Bronchial smooth muscle cell (primary cell): ENCODE data around the gene THRA. TPM values are rescaled to one million over a fixed set of nuclear protein-coding genes. Genes with fewer than 3 reads are reported as not detected.

Source experiments
- total RNA-seq: library from RNA; depleted of rRNA; stranded (reverse); fragments of >200 nt; gene quantifications from 2 replicates; pipeline ENCODE4 v1.2.1, GENCODE V29; 2014

The THRA gene, protein sequence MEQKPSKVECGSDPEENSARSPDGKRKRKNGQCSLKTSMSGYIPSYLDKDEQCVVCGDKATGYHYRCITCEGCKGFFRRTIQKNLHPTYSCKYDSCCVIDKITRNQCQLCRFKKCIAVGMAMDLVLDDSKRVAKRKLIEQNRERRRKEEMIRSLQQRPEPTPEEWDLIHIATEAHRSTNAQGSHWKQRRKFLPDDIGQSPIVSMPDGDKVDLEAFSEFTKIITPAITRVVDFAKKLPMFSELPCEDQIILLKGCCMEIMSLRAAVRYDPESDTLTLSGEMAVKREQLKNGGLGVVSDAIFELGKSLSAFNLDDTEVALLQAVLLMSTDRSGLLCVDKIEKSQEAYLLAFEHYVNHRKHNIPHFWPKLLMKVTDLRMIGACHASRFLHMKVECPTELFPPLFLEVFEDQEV
- total RNA-seq: 25.5 and 51.2 TPM in 2 replicates

GRCh38 chr17:40062329-40063186 lies at the start of gene THRA:
Gene THRA, plus strand, starts transcription at chr17:40062965. Its CDS starts 11,524 bp downstream, at chr17:40074489.

DNA sequence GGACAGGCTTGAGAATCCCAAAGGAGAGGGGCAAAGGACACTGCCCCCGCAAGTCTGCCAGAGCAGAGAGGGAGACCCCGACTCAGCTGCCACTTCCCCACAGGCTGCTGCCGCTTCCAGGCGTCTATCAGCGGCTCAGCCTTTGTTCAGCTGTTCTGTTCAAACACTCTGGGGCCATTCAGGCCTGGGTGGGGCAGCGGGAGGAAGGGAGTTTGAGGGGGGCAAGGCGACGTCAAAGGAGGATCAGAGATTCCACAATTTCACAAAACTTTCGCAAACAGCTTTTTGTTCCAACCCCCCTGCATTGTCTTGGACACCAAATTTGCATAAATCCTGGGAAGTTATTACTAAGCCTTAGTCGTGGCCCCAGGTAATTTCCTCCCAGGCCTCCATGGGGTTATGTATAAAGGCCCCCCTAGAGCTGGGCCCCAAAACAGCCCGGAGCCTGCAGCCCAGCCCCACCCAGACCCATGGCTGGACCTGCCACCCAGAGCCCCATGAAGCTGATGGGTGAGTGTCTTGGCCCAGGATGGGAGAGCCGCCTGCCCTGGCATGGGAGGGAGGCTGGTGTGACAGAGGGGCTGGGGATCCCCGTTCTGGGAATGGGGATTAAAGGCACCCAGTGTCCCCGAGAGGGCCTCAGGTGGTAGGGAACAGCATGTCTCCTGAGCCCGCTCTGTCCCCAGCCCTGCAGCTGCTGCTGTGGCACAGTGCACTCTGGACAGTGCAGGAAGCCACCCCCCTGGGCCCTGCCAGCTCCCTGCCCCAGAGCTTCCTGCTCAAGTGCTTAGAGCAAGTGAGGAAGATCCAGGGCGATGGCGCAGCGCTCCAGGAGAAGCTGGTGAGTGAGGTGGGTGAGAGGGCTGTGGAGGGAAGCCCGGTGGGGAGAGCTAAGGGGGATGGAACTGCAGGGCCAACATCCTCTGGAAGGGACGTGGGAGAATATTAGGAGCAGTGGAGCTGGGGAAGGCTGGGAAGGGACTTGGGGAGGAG lies 47.5 kb upstream of the THRA start, which contains the start of gene CSF3:
Gene CSF3 (plus strand): TSS at position 436 of the 993 bp plus-strand sequence. CDS start 35 bp downstream, at position 471.

GRCh38 chr17:40100419-40100668 lies 37.6 kb downstream of the THRA start, which contains the start of gene NR1D1:
Gene NR1D1, minus strand, starts transcription at chr17:40100589. Its CDS starts 495 bp downstream, at chr17:40100094.

DNA sequence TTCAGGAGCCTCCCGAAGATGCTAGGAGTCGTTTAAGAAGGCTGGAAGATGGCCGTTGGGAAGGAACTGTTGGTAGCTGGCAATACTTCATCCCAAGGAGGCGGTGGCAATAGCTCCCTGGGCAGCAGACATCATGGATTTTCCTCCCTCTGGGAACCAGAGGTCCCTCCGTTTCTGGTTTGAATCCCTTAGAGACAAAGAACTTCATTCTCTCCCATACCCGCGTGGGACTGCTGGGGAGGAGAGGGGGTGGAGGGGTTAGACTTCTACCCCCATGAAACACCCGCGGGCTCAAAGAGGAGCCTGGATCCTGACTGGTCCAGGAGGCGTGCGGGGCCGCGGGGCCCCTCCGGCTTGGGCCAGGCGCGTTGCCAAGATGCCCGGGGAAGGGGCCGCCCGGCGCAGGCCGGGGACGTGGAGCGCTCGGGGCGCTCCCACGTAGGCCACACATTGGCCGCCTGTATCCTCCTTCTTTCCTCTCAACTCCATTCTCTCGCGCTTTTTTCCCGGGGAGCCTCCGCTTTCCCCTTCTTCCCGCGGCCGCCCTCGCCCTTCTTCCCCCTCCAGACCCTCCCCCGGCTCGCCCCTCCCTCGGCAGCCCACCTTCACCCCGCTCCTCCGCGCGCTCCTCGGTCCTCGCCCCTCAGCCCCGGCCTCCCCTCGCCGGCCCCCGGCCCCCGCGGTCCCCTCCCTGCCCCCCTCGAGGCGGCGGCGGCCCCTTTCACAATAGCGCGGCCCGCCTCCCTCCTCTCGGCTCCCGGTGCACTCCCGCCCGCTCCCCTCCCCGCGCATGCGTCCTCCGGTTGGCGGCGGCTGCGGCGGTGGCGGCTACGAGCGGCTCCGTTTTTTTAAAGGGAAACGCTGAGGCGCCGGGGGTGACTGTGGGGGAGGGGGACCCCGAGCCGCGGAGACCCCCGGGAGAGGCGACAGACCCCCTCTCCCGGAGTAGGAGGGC lies 58.7 kb downstream of the THRA start, which contains the start of gene MSL1:
Gene MSL1 (plus strand): TSS at position 791 of the 955 bp plus-strand sequence. CDS start 642 bp downstream, outside the sequence.

Other genes with a start within 250 kb of the THRA start
- gene IKZF3, start 198.7 kb upstream of the THRA start, total RNA-seq: under 0.01 TPM in 1 of 2 replicates, not detected in the other
- gene ZPBP2, start 194.8 kb upstream of the THRA start, total RNA-seq: not detected in 2 replicates
- 5.5 and 5.6 TPM in 2 replicates for gene GSDMB, start 144.3 kb upstream of the THRA start, total RNA-seq
- 58.2 and 69.5 TPM in 2 replicates for gene ORMDL3, start 135.4 kb upstream of the THRA start, total RNA-seq
- not detected in 2 replicates for gene LRRC3C, start 135.2 kb upstream of the THRA start, total RNA-seq
- not detected in 2 replicates for gene GSDMA, start 100.0 kb upstream of the THRA start, total RNA-seq
- 56.8 and 63.4 TPM in 2 replicates for gene PSMD3, start 82.2 kb upstream of the THRA start, total RNA-seq
- gene CSF3, start 47.5 kb upstream of the THRA start, total RNA-seq: 0.16 TPM in 1 of 2 replicates, not detected in the other
- gene MED24, start 8.6 kb upstream of the THRA start, total RNA-seq: 23.8 and 27.2 TPM in 2 replicates
- 1.9 and 2.2 TPM in 2 replicates for gene NR1D1, start 37.6 kb downstream of the THRA start, total RNA-seq
- 32.2 and 32.6 TPM in 2 replicates for gene MSL1, start 59.0 kb downstream of the THRA start, total RNA-seq
- 21.2 and 25.5 TPM in 2 replicates for gene CASC3, start 77.6 kb downstream of the THRA start, total RNA-seq
- 0.52 and 1.6 TPM in 2 replicates for gene RAPGEFL1, start 114.5 kb downstream of the THRA start, total RNA-seq
- 2.6 and 5.0 TPM in 2 replicates for gene WIPF2, start 156.3 kb downstream of the THRA start, total RNA-seq
- 0.94 and 1.7 TPM in 2 replicates for gene CDC6, start 224.9 kb downstream of the THRA start, total RNA-seq
- gene RARA, start 246.2 kb downstream of the THRA start, total RNA-seq: 3.9 and 6.9 TPM in 2 replicates